GM18858 (cell line): ENCODE measurements around the gene NCKAP5.

Source experiments
- ATAC-seq: cut with Tn5 transposase; IDR thresholded peaks from one replicate; pipeline ENCODE4 v1.9.1; 2021; ENCODE audit not compliant: unreplicated experiment

The NCKAP5 gene

DNA sequence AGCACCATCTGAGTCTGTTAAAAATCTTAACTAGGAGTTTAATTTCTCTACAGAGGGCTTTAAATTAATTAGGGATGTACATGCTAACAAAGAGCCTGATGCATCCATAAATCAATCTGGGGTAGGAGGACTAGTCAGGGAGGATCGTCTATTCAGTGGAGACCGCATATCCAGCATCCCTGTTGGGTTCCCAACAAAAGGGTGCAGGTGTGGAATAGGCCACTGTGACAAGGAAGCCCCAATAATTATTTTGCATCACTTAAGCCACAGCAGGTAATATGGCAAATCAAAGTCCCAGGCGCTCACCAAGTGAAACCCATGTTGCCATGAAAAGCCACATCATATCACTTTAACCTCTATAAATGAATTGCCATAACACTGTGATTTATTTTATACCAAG, 392.3 kb downstream of the NCKAP5 start:
- ATAC-seq: no peak

DNA sequence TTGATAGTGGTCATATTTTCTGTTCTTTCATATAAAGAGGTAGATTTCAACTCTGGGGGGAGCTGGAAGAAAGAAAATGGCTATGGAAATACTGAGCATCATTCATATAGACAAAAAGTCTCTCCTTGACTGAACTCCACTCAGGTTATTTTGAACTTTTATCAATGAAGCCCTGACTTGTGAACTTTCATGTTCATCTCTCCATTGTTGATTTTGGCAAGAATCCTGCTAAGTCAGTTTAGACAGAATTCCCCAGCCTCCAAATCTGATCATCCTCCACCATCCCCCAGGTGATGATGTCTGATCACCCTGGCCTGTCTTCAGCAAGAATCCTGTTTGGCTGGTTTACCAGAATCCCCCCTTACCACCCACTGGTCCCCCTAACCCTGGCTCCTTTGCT, 395.0 kb downstream of the NCKAP5 start:
- no peak for ATAC-seq

- no peak for ATAC-seq
Observed at GRCh38 chr2:133171393-133172004, 396.8 kb downstream of the NCKAP5 start.

DNA sequence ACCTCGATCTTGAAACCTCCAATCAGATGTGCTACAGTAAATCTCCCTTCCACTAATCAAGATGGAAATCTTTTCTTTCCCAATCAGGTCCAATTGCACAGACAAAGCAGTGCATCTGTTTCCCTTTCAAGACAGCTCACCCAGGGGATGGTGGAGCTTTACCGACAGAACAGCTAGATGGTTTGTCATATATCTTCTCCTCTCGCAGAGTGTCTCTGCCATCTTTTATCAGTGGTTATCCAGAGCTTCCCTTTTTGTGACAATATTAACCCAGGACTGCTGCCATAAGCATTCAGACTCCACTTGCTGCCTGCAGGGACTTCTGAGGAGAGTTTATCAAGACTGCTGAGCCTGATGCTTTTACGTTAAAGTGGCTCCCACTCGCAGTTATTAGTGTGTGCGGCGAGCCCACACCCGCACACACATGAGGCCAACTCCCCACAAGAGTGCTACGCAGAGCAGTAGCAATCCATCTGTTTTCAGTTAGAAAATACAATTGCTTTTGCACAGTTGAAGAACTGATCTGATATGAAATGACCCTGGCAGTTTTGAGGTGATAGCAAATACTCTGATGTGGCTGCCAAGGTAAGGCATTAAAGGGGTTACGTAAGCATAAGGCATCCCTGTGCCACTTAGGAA, 398.9 kb downstream of the NCKAP5 start:
- no peak for ATAC-seq

- ATAC-seq: no peak
Observed at GRCh38 chr2:133167990-133168389, 400.3 kb downstream of the NCKAP5 start.

- ATAC-seq: no peak
Observed at GRCh38 chr2:133167223-133167622, 401.0 kb downstream of the NCKAP5 start.

GRCh38 chr2:133166031-133166430, 402.2 kb downstream of the NCKAP5 start:
- no peak for ATAC-seq

DNA sequence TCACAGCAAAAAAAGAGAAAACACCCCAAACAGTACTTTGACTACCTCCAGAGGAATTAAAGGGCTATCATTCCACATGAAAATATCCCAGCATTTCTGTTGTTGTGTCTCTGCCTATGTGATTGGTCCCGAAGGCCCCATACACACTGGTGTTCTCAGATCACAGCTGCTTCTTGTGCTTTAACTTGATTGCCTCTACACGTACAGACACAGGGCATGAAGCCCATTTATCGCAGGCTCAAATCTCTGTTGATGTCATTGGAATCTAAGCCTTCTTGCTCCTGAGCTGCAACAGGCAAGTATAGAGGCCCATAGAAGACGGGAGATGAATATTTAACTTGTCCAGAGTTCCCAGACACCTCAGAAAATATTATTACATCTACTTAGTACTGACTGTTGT, 405.2 kb downstream of the NCKAP5 start:
- no peak for ATAC-seq

- ATAC-seq: no peak
Observed at GRCh38 chr2:133158442-133158841, 409.8 kb downstream of the NCKAP5 start.

- no peak for ATAC-seq
Observed at GRCh38 chr2:133158024-133158423, 410.2 kb downstream of the NCKAP5 start.

GRCh38 chr2:133157141-133157540, 411.1 kb downstream of the NCKAP5 start:
- ATAC-seq: no peak

- ATAC-seq: no peak
Observed at GRCh38 chr2:133152801-133153200, 415.5 kb downstream of the NCKAP5 start.

DNA sequence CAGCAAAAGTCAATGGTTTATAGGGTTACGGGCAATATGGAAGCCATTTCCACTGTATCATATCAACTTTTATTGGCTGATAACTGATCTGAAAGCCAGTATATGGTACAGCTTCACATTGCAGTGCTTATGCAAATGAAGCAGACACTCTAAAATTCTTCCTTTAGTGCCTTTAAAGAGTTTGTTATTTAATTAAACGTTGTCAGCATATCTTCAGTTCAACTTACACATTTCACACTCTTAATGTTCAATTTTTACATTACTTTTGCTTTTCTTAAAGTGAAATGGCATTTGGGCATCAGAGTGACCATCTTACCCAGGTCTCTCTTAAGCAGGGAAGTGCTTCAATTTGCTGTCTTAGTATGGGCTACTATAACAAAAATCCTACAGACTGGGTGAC, 420.1 kb downstream of the NCKAP5 start:
- ATAC-seq: no peak

DNA sequence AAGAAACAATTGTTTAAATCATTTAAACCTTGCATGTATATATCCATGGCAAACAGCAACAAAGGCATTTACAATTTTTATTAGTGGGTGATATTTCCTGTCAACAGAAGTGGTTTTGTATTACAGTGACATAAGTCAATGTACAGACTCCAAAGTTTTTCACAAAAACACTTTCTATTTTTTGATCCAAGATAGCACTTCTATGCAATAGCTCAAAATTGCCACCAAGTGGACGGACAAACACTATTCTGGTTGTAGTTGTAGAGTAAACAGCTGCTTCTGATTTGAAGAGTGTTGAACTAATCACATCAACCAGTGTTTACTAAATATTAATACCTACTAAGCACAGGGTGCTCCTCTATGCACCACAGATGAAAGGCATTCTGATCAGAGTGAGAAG, 421.4 kb downstream of the NCKAP5 start:
- ATAC-seq: no peak

GRCh38 chr2:133143645-133144044, 424.6 kb downstream of the NCKAP5 start:
- no peak for ATAC-seq

GRCh38 chr2:133142087-133142486, 426.2 kb downstream of the NCKAP5 start:
- ATAC-seq: no peak

DNA sequence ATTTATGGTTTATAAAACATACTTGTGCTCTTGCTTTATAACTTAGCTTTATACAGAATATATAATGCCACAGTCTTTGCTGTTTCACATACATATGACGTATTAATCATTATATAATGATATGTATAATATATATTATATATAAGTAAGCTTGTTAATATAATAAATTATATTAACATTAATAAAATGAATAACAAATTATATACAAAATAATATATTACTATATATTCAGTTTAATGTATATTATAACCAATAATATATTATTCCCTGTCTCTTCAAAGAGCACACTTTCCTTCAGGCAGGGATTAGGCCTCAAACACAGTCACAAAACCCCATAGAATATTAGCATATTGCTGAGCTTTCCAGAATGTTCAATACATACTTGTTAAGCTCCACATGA, 427.6 kb downstream of the NCKAP5 start:
- ATAC-seq: no peak

GRCh38 chr2:133139847-133140533, 428.3 kb downstream of the NCKAP5 start:
- no peak for ATAC-seq

GRCh38 chr2:133138693-133139092, 429.6 kb downstream of the NCKAP5 start:
- no peak for ATAC-seq

- ATAC-seq: no peak
Observed at GRCh38 chr2:133135035-133135654, 433.1 kb downstream of the NCKAP5 start.

DNA sequence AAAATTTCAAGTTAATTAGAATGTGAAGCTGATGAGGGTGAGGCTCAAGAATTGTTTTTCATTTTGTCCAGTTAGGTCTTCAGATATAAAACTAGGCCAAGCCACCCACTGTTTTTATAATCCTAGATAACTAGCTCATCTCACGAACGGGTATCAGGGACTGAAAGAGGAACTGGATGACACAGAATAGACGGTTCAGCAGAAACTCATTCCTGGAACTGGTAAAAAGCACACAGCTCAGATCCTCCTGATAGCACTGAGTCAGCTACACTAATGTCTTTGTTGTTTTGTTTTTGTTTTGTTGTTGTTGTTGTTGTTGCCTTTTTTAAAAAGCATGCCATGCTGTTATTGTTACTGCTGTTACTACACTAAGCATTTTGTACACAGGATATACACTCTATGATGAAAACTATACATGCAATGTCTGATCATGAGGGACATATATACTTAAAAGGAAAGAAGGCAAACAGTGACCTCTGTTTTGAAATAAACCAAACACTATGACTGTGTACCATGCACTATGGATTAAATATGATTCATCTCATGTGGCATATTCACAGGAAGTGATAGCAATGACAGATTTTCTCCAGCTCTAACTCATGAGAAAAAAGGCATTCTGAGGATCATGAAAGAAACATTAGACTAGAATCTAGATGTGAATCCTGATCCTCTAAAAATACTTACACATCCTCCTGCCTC, 437.6 kb downstream of the NCKAP5 start:
- no peak for ATAC-seq
